Measurements from ENCODE around the gene CRYM.
"Not testable (repeated sequence)": the region's sequence is repeated elsewhere in the genome, so short reads cannot be mapped to it uniquely, and the experiment has no call there.

CRYM gene

GRCh38 chr16:21277045-21277926 lies 804 bp downstream of the CRYM start:
- DNase-seq (ENCODE audit: low read depth) = no peak

GRCh38 chr16:21276090-21276489 lies 2.0 kb downstream of the CRYM start:
- no peak for DNase-seq (ENCODE audit: low read depth)

- no peak for DNase-seq (ENCODE audit: low read depth)
Measured at GRCh38 chr16:21275529-21275928, 2.6 kb downstream of the CRYM start.

GRCh38 chr16:21274172-21274726 lies 3.8 kb downstream of the CRYM start:
- no peak for DNase-seq (ENCODE audit: low read depth)

GRCh38 chr16:21272763-21273162 lies 5.3 kb downstream of the CRYM start:
- DNase-seq (ENCODE audit: low read depth) = not testable (repeated sequence)

- DNase-seq (ENCODE audit: low read depth) = no peak
Measured at GRCh38 chr16:21272253-21272652, 5.8 kb downstream of the CRYM start.

GRCh38 chr16:21268236-21268635 lies 9.9 kb downstream of the CRYM start:
- DNase-seq (ENCODE audit: low read depth) = no peak

GRCh38 chr16:21267298-21267697 lies 10.8 kb downstream of the CRYM start:
- DNase-seq (ENCODE audit: low read depth) = no peak

- no peak for DNase-seq (ENCODE audit: low read depth)
Measured at GRCh38 chr16:21265104-21265837, 12.8 kb downstream of the CRYM start.

GRCh38 chr16:21264571-21265036 lies 13.5 kb downstream of the CRYM start:
- DNase-seq (ENCODE audit: low read depth) = no peak

GRCh38 chr16:21263640-21264570 lies 14.2 kb downstream of the CRYM start:
- DNase-seq (ENCODE audit: low read depth) = no peak

- no peak for DNase-seq (ENCODE audit: low read depth)
Measured at GRCh38 chr16:21262779-21263639, 15.1 kb downstream of the CRYM start.

- no peak for DNase-seq (ENCODE audit: low read depth)
Measured at GRCh38 chr16:21260870-21261791, 17.0 kb downstream of the CRYM start.

- DNase-seq (ENCODE audit: low read depth) = no peak
Measured at GRCh38 chr16:21257284-21257683, 20.8 kb downstream of the CRYM start.

GRCh38 chr16:21256636-21257035 lies 21.5 kb downstream of the CRYM start:
- no peak for DNase-seq (ENCODE audit: low read depth)

- DNase-seq (ENCODE audit: low read depth) = no peak
Measured at GRCh38 chr16:21253470-21253869, 24.6 kb downstream of the CRYM start.

- no peak for DNase-seq (ENCODE audit: low read depth)
Measured at GRCh38 chr16:21250072-21250923, 27.8 kb downstream of the CRYM start.

- DNase-seq (ENCODE audit: low read depth) = not testable (repeated sequence)
Measured at GRCh38 chr16:21248179-21248578, 29.9 kb downstream of the CRYM start.
